Naive B cell (primary cell): ENCODE measurements around the gene MRGPRX1. TPM values are rescaled to one million over a fixed set of nuclear protein-coding genes. Genes with fewer than 3 reads are reported as not detected.
"Not testable (repeated sequence)": the region's sequence is repeated elsewhere in the genome, so short reads cannot be mapped to it uniquely, and the experiment has no call there.

Source experiments
- ATAC-seq, 2 donors: fragments of 150-1000 bp; cut with Tn5 transposase; 2 replicates each; pipeline ENCODE4 v1.10.0; 2021; ENCODE audit warnings: low read depth in 2 of 2, mild to moderate bottlenecking in 2 of 2, moderate library complexity in 2 of 2
- DNase-seq: peaks from one replicate; pipeline ENCODE4 v3.0.0; 2022
- H3K27ac Mint-ChIP-seq, 6 donors: one replicate each; pipeline ENCODE4 v1.8.0; 2020 to 2022; ENCODE audit warnings: mild to moderate bottlenecking in 6 of 6, mixed read lengths in 6 of 6, moderate library complexity in 5 of 6, inconsistent platforms in 2 of 6
- H3K27me3 Mint-ChIP-seq, 3 donors: one replicate each; pipeline ENCODE4 v1.8.0; 2021 to 2022; ENCODE audit warnings: mixed read lengths in 3 of 3, mild to moderate bottlenecking in 1 of 3
- H3K36me3 Mint-ChIP-seq, 2 donors: one replicate each; pipeline ENCODE4 v1.8.0; 2020 to 2022; ENCODE audit warnings: mixed read lengths in 2 of 2, inconsistent platforms in 1 of 2, mild to moderate bottlenecking in 1 of 2
- H3K4me1 Mint-ChIP-seq, 3 donors: one replicate each; pipeline ENCODE4 v1.8.0; 2020 to 2022; ENCODE audit warnings: mixed read lengths in 3 of 3, inconsistent platforms in 1 of 3, mild to moderate bottlenecking in 1 of 3, moderate library complexity in 1 of 3
- H3K4me3 Mint-ChIP-seq, 8 donors: one replicate each; pipeline ENCODE4 v1.8.0; 2020 to 2022; ENCODE audit warnings: mild to moderate bottlenecking in 8 of 8, mixed read lengths in 8 of 8, moderate library complexity in 8 of 8, inconsistent platforms in 2 of 8
- H3K9me3 Mint-ChIP-seq, 7 donors: one replicate each; pipeline ENCODE4 v1.8.0; 2020 to 2022; ENCODE audit warnings: mixed read lengths in 7 of 7, mild to moderate bottlenecking in 5 of 7, inconsistent platforms in 2 of 7, moderate library complexity in 1 of 7
- polyA plus RNA-seq, 6 donors: library from polyadenylated mRNA; unstranded; fragments of 300-500 nt; fragmentation: Illumina TruSeq; gene quantifications; one replicate each; pipeline ENCODE4 v1.2.3, GENCODE V29; 2021; ENCODE audit warnings: low read depth in 6 of 6

The MRGPRX1 gene
- polyA plus RNA-seq, 6 donors from 2014 or later, result not detected

- H3K27ac Mint-ChIP-seq, H3K4me1 Mint-ChIP-seq, H3K36me3 Mint-ChIP-seq, H3K27me3 Mint-ChIP-seq, ATAC-seq, H3K4me3 Mint-ChIP-seq, DNase-seq: not testable (repeated sequence)
- H3K9me3 Mint-ChIP-seq, result peaks cover 3 to 17% (median 8%) of the 10 kb centered on the region in 7 donors
Measured at GRCh38 chr11:18925426-18925825, 13.8 kb downstream of the MRGPRX1 start.

GRCh38 chr11:18912883-18913282, 26.3 kb downstream of the MRGPRX1 start:
- peaks cover 0 to 25% (median 8%) of the 10 kb centered on the region in 3 donors for H3K27me3 Mint-ChIP-seq

GRCh38 chr11:18907391-18907790, 31.8 kb downstream of the MRGPRX1 start:
- ATAC-seq (no peak), DNase-seq (no peak)
- Mint-ChIP-seq H3K27me3 (peaks cover 0 to 27% (median 8%) of the 10 kb centered on the region in 3 donors), H3K4me3 (no peak overlapping the region), H3K27ac (no peak overlapping the region), H3K9me3 (peaks cover 0 to 5% (median 0%) of the 10 kb centered on the region in 7 donors), H3K4me1 (no peaks in the 10 kb centered on the region), H3K36me3 (no peaks in the 10 kb centered on the region)

More at GRCh38 chr11:18912883-18913282, 26.3 kb downstream of the MRGPRX1 start:
- Mint-ChIP-seq H3K4me1 (no peaks in the 10 kb centered on the region), H3K36me3 (no peaks in the 10 kb centered on the region), H3K4me3 (no peak overlapping the region), H3K27ac (no peak overlapping the region), H3K9me3 (peaks cover 0 to 5% (median 0%) of the 10 kb centered on the region in 7 donors)
- DNase-seq (no peak), ATAC-seq (no peak)

GRCh38 chr11:18900637-18901036, 38.6 kb downstream of the MRGPRX1 start:
- ATAC-seq, H3K27ac Mint-ChIP-seq, H3K4me1 Mint-ChIP-seq, H3K36me3 Mint-ChIP-seq, H3K4me3 Mint-ChIP-seq, DNase-seq: not testable (repeated sequence)
- H3K9me3 Mint-ChIP-seq, result peaks cover 0 to 13% (median 4%) of the 10 kb centered on the region in 7 donors
- H3K27me3 Mint-ChIP-seq, result peaks cover 26 to 42% (median 32%) of the 10 kb centered on the region in 3 donors

GRCh38 chr11:18900151-18900611, 39.0 kb downstream of the MRGPRX1 start:
- not testable (repeated sequence) for DNase-seq, H3K27ac Mint-ChIP-seq

GRCh38 chr11:18891712-18892111, 47.5 kb downstream of the MRGPRX1 start:
- not testable (repeated sequence) for H3K4me3 Mint-ChIP-seq, ATAC-seq, H3K27ac Mint-ChIP-seq, DNase-seq, H3K36me3 Mint-ChIP-seq, H3K4me1 Mint-ChIP-seq
- H3K27me3 Mint-ChIP-seq, result peaks cover 0 to 23% (median 15%) of the 10 kb centered on the region in 3 donors
- H3K9me3 Mint-ChIP-seq, result peaks cover 3 to 46% (median 13%) of the 10 kb centered on the region in 7 donors

More at GRCh38 chr11:18900151-18900611, 39.0 kb downstream of the MRGPRX1 start:
- H3K4me3 Mint-ChIP-seq, H3K4me1 Mint-ChIP-seq, ATAC-seq, H3K36me3 Mint-ChIP-seq: not testable (repeated sequence)
- Mint-ChIP-seq H3K27me3 (peaks cover 26 to 42% (median 32%) of the 10 kb centered on the region in 3 donors), H3K9me3 (peaks cover 0 to 14% (median 7%) of the 10 kb centered on the region in 7 donors)

GRCh38 chr11:18890615-18891014, 48.6 kb downstream of the MRGPRX1 start:
- Mint-ChIP-seq H3K4me3 (no peak overlapping the region), H3K4me1 (no peaks in the 10 kb centered on the region), H3K27ac (no peak overlapping the region), H3K27me3 (peaks cover 0 to 16% (median 15%) of the 10 kb centered on the region in 3 donors), H3K36me3 (no peaks in the 10 kb centered on the region), H3K9me3 (peaks cover 3 to 39% (median 11%) of the 10 kb centered on the region in 7 donors)
- no peak for ATAC-seq
- no peak for DNase-seq

Other genes starting within 250 kb of the MRGPRX1 start
- gene TMEM86A, start 240.6 kb downstream of the MRGPRX1 start, polyA plus RNA-seq, result 1 to 10 TPM in 1 of 6 donors, under 1 TPM in 4, not detected in 1; 0.45 to 1.1 (median 0.81) TPM
- gene IGSF22, start 213.2 kb downstream of the MRGPRX1 start, polyA plus RNA-seq, result 1 to 10 TPM; 1.8 to 3.9 (median 2.9) TPM
- gene PTPN5, start 147.6 kb downstream of the MRGPRX1 start, polyA plus RNA-seq, result not detected
- gene MRGPRX2, start 121.3 kb upstream of the MRGPRX1 start, polyA plus RNA-seq, result not detected
- 10 to 100 TPM in 4 of 6 donors, 1 to 10 TPM in 2; 3.6 to 15.5 (median 12.6) TPM for gene ZDHHC13, start 177.8 kb upstream of the MRGPRX1 start, polyA plus RNA-seq